Subcutaneous adipose tissue (tissue), 4 donors: ENCODE results near the gene PLSCR4. TPM values are rescaled to one million over a fixed set of nuclear protein-coding genes. Genes with fewer than 3 reads are reported as not detected.

Experiments
- CTCF ChIP-seq: fragments of 450-650 bp; IDR thresholded peaks from one replicate; pipeline ENCODE4 v1.5.1; 2016; ENCODE audit warnings: low read depth, mild to moderate bottlenecking, control low read depth, antibody characterized with exemption, moderate library complexity
- total RNA-seq, 4 donors: library from RNA; depleted of rRNA; stranded (reverse); fragments of >200 nt; gene quantifications; one replicate each; pipeline ENCODE4 v1.1.0, GENCODE V29; 2016

The PLSCR4 gene
- total RNA-seq, 4 donors from 2014 or later, result 79.9 to 144 (median 103) TPM

GRCh38 chr3:146199762-146200161 is 51.1 kb downstream of the PLSCR4 start:
- TF ChIP-seq CTCF, result no peak

- no peak for TF ChIP-seq CTCF
These were observed 54.1 kb downstream of the PLSCR4 start for GRCh38 chr3:146196789-146197188.

- TF ChIP-seq CTCF, result no peak
These were observed 55.3 kb downstream of the PLSCR4 start for GRCh38 chr3:146195605-146196004.

GRCh38 chr3:146195030-146195429 is 55.9 kb downstream of the PLSCR4 start:
- no peak for TF ChIP-seq CTCF

GRCh38 chr3:146191051-146191450 is 59.9 kb downstream of the PLSCR4 start:
- TF ChIP-seq CTCF, result no peak

- no peak for TF ChIP-seq CTCF
These were observed 61.3 kb downstream of the PLSCR4 start for GRCh38 chr3:146189519-146190173.

- no peak for TF ChIP-seq CTCF
These were observed 63.5 kb downstream of the PLSCR4 start for GRCh38 chr3:146187334-146187950.
